Putamen (tissue), 1 donor: Measurements from ENCODE around the gene POU2F3.

Experiments
- DNase-seq: peaks from one replicate; pipeline ENCODE4 v3.0.0-alpha.2; 2016; ENCODE audit warnings: low spot score

POU2F3 gene

DNA sequence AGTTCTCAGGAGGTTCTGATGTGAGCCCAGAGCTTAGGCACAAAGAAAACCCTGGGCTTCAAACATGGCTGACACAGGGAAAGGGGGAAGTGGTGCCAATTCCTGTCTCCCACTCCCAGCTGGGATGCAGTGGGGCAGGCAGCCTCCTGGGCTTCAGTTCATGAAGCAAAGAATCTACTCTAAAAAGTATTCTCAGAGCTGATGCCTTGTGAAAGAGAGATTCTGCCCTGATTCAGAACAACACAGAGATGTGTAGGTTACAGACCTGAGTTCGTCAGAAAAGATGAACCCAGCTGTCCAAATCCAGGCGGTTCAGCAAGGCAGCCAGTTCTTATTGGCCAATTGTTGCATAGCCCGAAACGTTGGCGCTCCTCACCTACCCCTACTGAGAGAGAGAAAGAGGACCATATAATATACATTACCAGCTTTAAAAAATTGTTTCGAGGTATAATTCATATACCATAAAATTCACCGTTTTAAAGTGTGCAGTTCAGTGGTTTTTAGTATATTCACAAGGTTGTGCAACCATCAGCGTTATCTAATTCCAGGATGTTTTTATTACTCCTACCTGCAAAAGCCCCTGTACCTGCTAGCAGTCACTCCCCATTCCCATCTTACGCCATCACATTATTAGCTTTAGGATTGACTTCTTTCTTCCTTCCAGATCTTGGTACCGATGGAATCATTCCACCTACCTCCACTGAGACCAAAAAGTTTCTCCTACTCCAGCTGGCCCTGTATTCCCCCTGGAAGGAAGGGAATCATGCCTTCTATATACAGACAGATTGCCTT lies 77.9 kb downstream of the POU2F3 start:
- DNase-seq = no peak

DNA sequence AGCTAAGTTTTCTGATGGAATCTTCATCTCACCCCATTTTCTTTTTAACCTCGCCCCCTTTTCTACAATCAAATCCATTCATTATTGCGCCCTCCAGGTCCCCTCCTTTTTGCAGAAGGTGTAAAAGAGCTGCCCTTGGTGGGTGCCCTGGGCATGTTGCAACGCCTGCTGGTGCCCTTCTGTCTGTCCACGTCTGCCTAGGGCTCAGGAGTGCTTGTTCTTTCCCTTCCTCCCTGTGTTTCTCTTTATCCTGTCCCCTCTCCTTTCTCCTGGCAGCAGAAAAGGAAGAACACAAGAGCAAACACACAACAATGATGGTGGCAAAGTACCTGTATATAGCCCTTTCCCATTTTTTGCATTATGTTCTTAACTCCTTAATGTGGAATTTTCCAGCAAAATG lies 79.0 kb downstream of the POU2F3 start:
- DNase-seq = no peak

DNA sequence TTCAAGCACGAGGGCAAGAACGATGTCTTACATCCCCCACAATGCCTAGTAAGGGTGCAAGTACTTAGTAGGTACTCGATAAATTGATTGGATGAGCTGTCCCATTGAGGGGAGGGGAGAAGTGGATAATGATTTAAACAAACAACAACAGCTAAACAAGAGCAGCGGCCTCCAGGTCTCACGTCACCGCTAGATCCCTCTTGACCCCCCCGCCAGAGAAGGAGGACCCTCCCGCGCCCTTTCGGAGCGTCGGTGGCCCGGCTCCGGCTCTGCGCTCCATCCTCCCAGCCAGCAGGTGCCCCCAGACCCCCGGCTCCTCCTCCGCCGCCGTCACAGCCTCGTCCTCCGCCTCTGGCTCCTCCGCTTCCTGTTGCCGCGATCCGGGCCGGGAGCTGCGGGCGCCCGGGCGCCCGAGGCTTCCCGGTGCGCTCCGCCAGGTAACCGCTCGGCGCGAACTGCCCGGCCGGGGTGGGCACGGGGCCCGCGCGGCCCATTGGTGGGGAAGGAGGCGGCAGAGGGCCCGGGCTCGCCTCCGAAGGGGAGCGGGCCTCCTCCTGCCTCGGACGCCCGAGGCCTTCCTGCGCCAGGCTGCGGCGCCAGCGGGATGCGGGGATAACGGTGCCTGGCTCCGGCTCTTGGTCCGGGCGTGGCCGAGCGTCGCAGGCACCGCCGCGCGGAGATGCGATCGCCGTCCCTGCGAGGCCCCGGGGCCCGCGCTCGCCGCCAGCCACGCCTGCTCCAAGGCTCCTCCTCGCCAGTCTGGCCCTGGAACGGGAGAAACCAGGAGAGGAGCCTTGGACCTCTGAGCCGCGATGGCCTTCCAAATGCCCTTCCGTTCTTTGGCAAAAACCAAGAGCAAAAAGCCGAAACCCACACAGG lies 85.2 kb downstream of the POU2F3 start, which contains the start of gene TLCD5:
Gene TLCD5, plus strand, starts transcription at position 368 of the 879 bp plus-strand sequence. CDS start 2,143 bp downstream, outside the sequence.
- DNase-seq = peak; percentile 65

DNA sequence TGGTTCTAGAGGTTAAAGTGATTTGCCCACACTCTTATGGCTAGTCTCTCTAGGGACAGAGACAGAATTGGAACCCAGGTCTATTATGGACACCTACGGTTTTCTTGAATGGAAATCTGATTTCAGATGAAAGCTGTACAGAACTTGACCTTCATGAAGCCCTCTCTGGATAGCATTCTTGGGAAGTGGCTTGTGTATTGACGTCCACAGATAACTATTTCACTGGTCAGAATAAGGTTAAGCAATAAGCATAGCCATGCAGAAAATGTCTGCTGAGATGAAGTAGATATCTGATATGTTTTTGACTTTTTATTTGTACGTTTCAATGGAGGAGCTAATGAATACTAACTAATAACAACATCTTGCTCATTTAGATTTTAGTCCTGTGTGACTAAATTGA lies 86.3 kb downstream of the POU2F3 start:
- DNase-seq = no peak

DNA sequence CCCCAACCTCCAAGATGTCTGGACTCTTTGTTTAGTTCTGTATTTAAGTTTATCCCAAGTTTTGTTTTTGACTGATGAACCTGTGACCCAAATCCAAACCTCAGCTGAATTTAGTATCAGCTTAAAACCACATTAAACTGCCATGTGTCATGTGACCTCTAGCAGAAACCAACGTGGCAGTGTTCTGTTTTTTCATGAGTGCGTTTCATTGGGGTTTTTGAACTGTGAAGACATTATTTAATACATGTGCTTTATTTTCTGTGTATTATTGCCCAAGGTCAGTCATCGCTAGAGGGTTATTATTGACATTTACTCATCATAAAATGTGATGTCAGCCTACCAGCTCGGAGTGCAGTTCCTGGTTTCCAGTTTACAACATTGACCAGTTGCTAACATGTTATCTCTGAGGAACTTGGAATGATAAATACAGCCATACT lies 86.9 kb downstream of the POU2F3 start:
- no peak for DNase-seq

DNA sequence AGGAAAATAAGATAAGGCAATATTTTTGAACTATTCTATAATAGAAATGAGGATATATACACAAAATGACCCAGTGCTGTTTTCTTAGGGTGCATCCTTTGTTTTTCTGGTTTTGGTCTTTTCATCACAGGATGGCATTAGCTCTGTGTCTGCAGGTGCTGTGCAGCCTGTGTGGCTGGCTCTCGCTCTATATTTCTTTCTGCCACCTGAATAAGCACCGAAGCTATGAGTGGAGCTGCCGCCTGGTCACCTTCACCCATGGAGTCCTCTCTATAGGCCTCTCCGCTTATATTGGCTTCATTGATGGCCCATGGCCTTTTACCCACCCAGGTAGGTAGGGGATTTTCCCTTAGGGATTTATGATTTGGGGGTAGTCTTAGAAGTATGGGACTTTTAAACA lies 87.4 kb downstream of the POU2F3 start:
- DNase-seq = no peak

DNA sequence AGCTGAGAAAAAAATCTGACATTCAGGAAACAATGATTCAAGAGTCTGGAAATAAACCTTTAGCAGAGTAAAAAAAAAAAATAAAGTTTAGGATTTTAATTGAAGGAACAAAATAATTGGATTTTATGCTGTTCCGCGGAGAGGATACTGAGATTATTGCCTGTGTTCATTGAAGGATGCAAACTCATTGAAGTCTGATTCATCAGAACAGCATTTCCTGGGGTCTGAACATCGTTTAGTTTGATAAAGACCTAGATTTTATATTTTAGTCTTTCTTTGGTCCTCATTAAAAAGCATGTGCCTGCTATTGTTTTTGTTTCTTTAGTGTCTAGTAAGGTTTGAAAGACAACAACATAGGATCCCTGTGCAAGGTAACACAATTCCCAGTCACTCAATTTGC lies 89.6 kb downstream of the POU2F3 start:
- no peak for DNase-seq

DNA sequence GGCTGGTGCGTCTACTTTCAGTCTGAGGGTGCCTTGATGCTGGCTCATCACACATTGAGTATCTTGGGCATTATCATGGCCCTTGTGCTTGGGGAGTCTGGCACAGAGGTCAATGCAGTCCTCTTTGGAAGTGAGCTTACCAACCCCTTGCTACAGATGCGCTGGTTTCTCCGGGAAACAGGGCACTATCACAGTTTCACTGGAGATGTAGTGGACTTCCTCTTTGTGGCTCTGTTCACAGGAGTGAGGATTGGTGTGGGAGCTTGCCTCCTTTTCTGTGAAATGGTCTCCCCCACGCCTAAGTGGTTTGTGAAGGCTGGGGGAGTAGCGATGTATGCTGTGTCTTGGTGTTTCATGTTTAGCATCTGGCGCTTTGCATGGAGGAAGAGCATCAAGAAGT lies 90.1 kb downstream of the POU2F3 start:
- DNase-seq = no peak

DNA sequence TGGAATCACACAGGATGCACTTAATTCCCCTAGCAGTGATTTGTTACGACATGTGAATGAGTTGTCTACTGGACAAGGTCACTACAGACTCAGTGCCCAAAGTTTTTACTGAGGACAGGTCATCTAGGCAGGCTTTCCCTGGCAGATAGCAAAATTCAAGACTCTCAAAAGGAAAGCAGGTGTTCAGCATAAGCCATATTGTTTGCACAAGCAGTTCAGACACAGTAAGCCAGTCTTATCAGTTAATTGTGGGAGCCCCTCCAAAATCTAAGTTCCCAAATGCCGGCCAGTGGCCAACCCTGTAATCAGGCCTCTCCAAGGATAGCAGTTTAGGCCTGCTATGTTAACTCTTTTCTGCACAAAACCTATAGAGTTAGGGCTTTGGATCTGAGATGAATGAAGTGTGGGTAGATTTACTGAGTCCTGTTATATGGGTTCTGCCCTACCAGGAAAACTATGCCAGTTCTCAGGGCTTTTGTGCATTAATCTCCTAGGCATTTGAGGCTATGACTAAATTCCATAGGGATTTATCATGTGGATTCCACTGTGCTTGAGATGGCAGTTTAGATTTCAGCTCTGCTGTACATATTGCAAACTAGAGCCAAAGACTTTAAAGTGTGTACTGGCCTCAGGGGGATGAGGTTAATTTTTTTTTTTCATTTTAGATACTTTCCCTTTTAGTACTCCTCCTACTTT lies 91.5 kb downstream of the POU2F3 start:
- no peak for DNase-seq

DNA sequence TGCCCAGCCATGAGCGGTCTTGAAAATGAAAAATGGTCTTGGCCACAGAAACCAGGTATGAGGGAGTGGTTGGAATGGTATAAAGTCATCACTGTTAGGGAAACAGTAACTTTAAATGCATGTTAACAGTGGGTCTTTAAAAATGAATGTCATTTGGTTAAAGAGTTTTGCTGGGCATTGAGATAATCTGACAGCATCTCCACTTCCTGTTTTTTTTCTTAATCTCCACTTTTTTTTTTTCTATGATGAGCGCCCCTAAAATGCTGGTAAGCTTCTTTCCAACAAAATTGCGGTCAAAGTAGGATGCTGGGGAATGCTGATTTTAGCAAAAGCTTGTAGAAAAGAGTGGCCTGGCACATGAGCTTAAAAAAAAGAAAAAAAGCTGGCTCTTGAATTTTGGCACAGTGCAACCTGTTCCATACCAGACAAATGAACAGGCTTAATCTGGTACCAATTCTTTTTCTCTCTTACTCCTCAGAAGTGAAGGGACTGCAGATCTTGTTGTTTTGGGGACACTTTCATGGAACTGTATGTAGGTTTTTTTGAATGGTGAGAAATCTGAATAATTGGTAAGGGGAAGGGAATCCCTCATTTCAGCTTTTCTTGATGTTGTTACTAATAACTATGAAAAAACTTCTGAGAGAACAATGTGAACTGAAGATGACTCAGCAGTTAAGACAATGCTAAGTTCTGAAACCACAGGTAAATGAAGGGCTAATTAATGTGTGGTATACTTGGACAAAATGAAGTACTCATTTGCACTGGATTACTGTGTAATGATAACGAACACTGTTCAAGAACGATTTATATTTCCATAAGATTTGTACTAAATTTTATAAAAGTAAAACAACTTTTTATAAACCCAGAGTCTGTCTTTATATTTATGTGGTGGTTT lies 93.1 kb downstream of the POU2F3 start:
- DNase-seq = no peak

DNA sequence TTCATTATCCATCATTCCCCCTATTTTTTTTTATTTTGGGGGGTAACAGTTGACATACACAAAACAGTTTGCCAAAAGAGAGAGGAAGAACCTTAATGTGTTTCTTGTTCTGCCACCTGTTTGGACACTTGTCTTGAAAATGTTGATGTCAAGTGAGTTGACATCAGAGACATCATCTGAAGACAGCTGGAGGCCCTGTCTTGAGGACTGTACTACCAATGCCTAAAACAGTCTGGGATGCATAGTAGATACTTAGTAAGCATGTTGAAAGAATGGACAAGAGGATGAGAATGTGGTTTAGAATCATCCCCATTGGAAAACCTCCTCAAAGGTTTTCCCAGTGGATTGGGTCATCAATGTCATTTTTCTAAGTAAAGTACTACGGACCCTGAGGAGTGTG lies 93.9 kb downstream of the POU2F3 start:
- DNase-seq = no peak

DNA sequence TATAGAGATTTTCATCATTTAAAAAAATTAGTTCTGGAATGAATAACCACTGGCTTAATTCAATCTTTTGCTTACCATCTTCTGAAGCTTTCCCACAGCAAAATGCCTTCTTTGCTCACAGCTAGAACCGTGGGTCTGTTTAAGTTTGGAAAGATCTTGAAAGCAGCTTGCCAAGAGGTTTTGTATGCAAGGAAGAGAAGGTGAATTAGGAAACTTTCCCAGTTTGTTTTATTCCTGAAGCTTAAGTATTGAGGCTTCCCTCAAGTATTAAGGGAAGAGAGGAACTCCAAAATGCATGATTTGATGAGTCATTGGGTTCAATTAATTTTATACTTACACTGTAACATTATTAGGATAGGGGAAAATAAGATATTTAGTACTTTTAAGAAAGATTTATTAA lies 94.4 kb downstream of the POU2F3 start:
- DNase-seq = peak; percentile 30

DNA sequence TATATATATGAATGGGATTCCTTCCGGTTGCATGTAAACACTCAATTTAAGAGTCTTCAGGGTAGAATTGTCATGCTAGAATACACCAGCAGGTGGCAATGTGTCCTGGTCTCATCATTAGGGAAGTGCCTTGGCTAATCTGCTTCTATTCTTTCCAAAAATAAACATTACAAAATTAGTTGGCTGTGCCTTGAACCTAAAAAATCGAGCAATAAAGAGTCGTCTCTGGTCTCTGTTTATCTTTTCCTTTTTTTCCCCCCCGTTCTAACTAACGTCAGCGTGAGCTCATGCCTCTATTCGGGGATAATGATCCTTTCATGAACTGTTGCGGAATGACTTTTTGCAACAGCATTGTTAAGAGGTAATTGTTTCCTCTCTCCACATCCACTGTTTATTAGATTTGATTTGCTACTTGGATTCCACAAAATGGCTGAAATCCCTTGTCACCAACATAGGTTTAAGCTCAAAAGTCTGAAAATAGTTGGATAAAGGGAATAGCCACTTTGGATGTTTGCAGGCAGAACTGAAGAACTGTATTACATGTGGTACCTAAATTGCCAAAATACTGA lies 95.0 kb downstream of the POU2F3 start:
- peak; percentile 81 for DNase-seq

DNA sequence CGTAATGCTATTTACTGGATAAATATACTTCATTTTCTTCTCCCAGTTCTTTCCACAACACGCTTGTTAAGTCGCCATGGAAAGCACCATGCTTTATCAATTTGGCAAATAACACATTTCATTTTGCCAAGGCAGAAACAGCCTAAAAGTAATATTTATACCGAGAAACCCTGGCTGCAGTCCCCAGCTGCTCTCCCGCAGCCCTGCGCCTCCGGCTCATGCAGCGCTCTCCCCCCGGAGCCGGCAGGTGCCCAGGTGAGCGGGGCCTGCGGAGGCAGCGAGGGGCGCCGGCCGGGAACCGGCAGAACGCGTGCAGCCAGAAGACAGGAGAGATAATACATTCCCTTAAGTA lies 95.6 kb downstream of the POU2F3 start:
- no peak for DNase-seq

DNA sequence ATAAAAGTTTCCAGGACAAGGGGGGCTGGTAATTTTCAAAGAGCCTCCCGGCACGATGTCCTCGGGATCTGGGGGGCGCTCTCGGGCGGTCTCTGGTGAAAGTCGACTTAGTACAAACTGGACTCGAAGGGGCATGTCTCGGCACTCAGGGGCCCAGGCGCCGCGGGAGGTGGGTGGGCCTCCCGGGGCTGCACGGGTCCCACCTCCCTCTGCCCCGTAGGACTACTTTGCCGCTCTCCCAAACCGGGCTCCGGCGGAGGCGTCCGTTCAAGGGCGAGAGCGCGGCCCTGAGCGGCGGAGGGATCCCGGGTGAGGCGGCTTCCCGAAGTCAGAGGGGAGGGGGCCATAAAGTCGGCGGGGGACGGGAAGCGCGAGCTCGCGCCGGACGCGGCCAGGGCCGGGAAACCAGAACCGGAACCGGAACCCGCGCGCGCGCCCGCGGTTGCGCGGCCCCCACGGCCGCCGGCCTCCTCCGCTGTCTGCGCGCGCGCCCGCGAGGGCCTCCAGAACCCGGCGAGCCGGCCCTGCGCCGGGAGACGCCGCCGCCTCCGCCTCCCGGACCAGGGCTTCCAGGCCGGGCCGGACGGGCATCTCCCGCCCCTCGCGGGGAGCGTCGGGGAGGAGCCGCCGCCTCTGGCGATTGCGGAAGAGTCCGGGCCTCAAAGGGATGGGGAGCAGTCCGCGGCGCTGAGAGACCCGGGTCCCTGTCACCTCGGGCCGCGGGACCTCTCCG lies 96.1 kb downstream of the POU2F3 start, which contains the start of gene ARHGEF12:
Gene ARHGEF12, plus strand, starts transcription at position 506 of the 733 bp plus-strand sequence. CDS start 831 bp downstream, outside the sequence.
- peak; percentile 95 for DNase-seq

DNA sequence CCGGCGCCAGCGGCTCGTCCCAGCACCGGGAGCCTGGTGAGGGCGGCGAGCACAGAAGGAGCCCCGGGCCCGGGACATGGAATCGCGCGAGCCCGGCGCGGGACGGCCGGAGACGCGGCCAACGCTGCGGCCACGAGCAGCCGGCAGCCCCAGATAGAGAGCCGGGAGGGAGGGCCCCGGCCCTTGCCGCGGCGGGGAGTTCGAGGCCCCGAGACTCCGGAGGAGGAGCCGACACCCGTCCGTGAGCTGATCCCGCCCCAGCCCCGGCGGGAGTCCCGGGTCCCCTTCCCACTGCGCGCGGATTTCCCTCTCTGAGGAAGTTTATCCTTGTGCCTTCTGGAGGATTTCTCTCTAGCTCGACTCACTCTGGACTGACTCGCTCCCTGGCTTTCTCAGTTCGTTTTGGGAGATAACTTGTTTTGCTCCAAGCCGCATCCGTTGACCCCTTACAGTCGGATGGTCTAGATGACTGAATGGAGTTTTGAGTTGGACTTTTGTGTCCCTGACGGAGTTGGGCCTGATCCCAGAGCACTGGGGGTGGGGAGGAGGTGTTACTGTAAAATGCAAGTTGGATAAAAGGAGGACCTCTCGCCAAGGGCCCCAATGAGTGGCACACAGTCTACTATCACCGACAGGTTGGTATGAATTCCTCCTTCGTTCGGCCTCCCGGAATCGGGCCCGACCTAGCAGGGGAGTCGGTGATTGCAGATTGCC lies 96.9 kb downstream of the POU2F3 start:
- DNase-seq = peak; percentile 34

DNA sequence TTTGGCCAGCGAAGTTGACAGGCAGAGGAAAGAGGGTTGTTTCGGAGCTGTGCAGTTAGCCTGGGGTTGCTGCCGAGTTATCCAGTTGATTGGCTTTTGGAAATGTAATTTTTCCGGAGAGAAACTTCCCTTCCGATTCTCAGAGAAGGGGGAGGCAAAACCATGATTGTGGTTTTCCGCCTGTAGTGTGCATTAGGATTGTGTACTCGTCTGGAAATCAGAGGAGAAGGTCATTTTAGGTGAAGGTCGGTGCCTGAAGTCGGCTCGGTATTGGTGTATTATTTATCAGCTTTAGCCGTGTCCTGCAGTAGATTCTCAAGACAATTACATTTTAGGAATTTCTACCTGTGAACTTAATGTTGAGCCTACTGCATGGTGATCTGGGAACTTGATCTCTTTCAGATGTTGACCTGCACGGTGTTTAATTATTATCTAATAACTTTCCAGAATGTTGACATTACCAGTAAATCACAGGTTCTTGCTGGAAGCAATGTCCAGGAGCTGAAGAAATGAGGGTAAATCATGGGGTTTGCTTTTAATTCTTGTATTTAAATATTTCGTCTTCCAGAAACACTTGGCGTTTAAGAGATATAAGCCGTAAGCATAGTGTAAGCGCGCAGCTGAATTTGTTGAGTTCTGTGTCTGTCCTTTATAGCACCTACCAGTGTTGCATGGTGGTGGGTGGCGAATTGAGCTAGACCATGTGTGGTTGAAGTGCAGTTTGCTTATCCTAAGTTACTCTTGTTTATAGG lies 97.6 kb downstream of the POU2F3 start:
- DNase-seq = no peak

DNA sequence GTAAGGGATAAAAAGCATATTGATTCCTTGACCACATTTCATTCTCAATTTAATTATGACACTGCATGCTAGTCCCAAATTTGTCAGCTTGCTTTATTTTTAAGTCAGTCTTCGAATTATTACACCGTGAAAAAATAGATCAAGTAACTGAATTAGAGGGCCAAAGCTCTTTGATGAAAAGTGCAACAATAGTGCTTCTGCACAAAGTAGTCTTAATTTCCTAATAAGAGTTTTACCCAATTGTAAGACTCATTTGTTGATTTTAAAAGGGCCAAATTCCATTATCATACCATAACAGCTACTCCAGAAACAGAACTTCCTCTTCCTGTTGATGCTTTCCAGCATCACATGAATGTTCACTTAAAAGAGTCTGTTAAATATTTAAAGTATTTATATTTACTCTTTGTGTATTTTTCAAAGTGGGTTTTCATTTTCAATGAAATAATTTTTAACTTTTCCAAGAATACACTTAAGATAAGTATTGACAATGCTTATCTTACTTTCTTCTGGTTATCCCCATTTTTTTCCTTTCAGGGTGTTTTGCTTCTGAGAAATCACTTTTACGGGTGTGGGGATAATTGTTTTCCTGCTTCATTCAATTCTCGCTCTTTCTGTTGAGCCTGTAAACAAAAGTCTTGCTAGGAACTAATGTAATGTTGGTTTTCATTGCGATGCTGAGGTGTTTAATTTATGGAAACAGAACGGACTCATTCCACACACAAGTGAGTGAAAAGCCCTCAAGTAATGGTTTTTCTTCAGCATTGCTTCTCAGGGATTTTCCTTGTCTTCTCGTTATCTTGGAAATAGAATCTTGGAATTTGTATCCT lies 98.4 kb downstream of the POU2F3 start:
- no peak for DNase-seq
